Measurements from ENCODE around the gene MTRFR.

MTRFR gene

GRCh38 chr12:123271001-123271668 is 37.9 kb downstream of the MTRFR start:
- peaks cover 3% of the 10 kb centered on the region for H3K36me3 ChIP-seq
- DNase-seq: peak; percentile 73
- H3K4me3 ChIP-seq (ENCODE audit: low read depth, low read length): peak overlapping the region; percentile 81
- no peaks in the 10 kb centered on the region for H3K9me3 ChIP-seq (ENCODE audit: severe bottlenecking)
- peak overlapping the region; percentile 85 for H3K27ac ChIP-seq
- H3K27me3 ChIP-seq (ENCODE audit: insufficient read depth, low read depth, severe bottlenecking): no peaks in the 10 kb centered on the region
- peak; percentile 54 for TF ChIP-seq CTCF (IDR thresholded peaks at IDR 0.05; ENCODE audit: low read depth, low read length)

- Histone ChIP-seq H3K9me3 (ENCODE audit: severe bottlenecking) (no peaks in the 10 kb centered on the region), H3K36me3 (no peaks in the 10 kb centered on the region; the same call in 1 of the 2 replicates), H3K27ac (no peak overlapping the region; the same call in 1 of the 2 replicates), H3K4me3 (ENCODE audit: low read depth, low read length) (no peak overlapping the region), H3K27me3 (ENCODE audit: insufficient read depth, low read depth, severe bottlenecking) (no peaks in the 10 kb centered on the region)
- no peak for DNase-seq
- TF ChIP-seq CTCF (IDR thresholded peaks at IDR 0.05; ENCODE audit: low read depth, low read length): no peak
Measured at GRCh38 chr12:123273166-123273565, 39.9 kb downstream of the MTRFR start.

- Histone ChIP-seq H3K36me3 (no peaks in the 10 kb centered on the region), H3K27me3 (ENCODE audit: insufficient read depth, low read depth, severe bottlenecking) (no peaks in the 10 kb centered on the region), H3K4me3 (ENCODE audit: low read depth, low read length) (no peak overlapping the region), H3K27ac (no peak overlapping the region), H3K9me3 (ENCODE audit: severe bottlenecking) (no peaks in the 10 kb centered on the region)
- no peak for TF ChIP-seq CTCF (IDR thresholded peaks at IDR 0.05; ENCODE audit: low read depth, low read length)
- DNase-seq: no peak
Measured at GRCh38 chr12:123278101-123278627, 44.9 kb downstream of the MTRFR start.

GRCh38 chr12:123280971-123281370 is 47.7 kb downstream of the MTRFR start:
- no peak for TF ChIP-seq CTCF (IDR thresholded peaks at IDR 0.05; ENCODE audit: low read depth, low read length)
- H3K9me3 ChIP-seq (ENCODE audit: severe bottlenecking): no peaks in the 10 kb centered on the region

GRCh38 chr12:123282111-123282510 is 48.9 kb downstream of the MTRFR start:
- Histone ChIP-seq H3K36me3 (no peaks in the 10 kb centered on the region), H3K27ac (no peak overlapping the region), H3K9me3 (ENCODE audit: severe bottlenecking) (no peaks in the 10 kb centered on the region), H3K27me3 (ENCODE audit: insufficient read depth, low read depth, severe bottlenecking) (no peaks in the 10 kb centered on the region), H3K4me3 (ENCODE audit: low read depth, low read length) (no peak overlapping the region)
- no peak for DNase-seq
- no peak for TF ChIP-seq CTCF (IDR thresholded peaks at IDR 0.05; ENCODE audit: low read depth, low read length)

More at GRCh38 chr12:123280971-123281370, 47.7 kb downstream of the MTRFR start:
- Histone ChIP-seq H3K4me3 (ENCODE audit: low read depth, low read length) (no peak overlapping the region), H3K27ac (no peak overlapping the region), H3K36me3 (no peaks in the 10 kb centered on the region), H3K27me3 (ENCODE audit: insufficient read depth, low read depth, severe bottlenecking) (no peaks in the 10 kb centered on the region)
- no peak for DNase-seq
